ENCODE measurements around the gene TLE3.
"Not testable (repeated sequence)": the region's sequence is repeated elsewhere in the genome, so short reads cannot be mapped to it uniquely, and the experiment has no call there.

TLE3 gene

GRCh38 chr15:70126362-70126761 lies 28.6 kb upstream of the TLE3 start:
- DNase-seq = no peak

- DNase-seq = no peak
These were observed 27.9 kb upstream of the TLE3 start for GRCh38 chr15:70125605-70126004.

GRCh38 chr15:70121624-70122302 lies 24.0 kb upstream of the TLE3 start:
- no peak for DNase-seq

DNA sequence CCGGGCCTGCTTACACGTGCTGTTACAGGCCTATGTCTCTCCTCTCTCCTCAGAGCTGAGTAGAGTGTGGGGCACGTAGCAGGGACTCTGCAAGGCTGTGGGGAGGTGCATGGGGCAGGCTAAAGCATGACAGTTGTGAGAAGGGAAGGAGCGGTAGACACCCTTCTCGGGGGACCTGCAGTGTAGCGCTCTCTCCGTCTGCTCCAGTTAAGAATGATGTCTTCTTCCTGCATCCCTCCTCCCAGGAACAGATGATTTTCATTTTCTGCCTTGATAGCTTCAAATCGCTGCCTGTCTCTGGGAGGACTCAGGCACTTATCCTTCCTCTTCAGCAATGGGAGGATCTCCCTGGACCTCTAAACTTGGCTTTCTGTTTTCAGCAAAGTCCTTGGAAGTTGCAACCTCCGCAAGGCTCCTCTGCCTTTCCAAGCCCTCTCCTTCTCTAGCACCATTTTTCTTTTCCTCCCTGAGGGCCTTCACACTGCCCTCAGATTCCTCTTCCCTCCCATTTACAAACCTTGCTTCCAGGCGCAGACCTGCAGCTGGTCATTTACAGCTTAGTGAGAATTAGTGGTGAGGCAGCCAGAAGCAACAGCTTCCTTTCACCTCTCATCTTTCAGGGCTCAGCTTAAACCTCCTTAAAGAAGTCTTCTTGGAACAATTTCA lies 23.4 kb upstream of the TLE3 start:
- no peak for DNase-seq

DNA sequence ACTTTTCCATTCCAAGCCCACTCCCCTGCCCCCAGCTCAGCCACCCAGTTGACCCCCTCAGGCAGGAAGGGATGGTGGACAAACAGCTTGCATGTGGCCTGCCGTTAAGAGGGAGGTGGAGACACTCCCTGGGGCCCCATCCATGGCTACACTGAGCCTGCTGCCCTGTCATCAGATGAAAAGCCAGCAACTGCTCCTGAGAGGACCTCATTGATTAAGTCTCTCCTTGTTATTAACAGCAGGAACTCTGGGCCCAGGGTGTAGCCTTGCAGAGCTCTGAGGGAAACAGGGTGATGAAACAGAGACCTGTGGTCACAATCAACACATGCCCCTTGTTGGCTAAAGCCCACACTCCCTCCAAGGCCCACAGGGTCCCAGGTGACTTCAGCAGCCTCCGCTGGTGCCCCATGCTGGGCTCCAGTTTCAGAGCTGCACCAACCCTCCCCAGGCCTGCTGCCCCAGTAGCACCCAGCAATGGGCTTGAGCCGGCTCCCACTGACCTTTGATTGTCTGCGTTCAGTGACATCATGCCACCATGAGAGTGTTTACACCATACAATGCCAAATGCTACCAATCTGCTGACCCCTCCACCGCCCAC lies 22.3 kb upstream of the TLE3 start:
- DNase-seq = no peak

GRCh38 chr15:70118599-70118998 lies 20.9 kb upstream of the TLE3 start:
- no peak for DNase-seq

DNA sequence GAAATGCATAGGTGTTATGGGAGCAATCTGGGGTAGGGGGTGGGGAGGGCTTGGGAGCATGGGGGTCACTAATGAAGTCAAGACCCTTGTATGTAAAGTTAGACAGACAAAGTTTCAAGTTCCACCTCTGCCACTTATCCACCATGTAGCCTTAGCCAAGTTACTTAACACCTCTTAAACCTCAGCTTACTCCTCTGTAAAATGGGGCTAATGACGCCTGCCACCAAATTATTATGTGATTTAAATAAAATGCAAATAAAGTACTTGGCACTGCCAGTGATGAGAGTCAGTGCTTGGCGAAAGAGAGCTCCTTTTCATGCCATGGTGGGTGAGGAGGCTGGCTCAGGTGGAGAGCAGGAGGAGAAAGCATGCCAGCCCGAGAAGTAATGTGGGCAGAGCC lies 18.6 kb upstream of the TLE3 start:
- DNase-seq = no peak

- no peak for DNase-seq
These were observed 16.5 kb upstream of the TLE3 start for GRCh38 chr15:70114221-70114620.

GRCh38 chr15:70113304-70113700 lies 15.6 kb upstream of the TLE3 start:
- DNase-seq = no peak

DNA sequence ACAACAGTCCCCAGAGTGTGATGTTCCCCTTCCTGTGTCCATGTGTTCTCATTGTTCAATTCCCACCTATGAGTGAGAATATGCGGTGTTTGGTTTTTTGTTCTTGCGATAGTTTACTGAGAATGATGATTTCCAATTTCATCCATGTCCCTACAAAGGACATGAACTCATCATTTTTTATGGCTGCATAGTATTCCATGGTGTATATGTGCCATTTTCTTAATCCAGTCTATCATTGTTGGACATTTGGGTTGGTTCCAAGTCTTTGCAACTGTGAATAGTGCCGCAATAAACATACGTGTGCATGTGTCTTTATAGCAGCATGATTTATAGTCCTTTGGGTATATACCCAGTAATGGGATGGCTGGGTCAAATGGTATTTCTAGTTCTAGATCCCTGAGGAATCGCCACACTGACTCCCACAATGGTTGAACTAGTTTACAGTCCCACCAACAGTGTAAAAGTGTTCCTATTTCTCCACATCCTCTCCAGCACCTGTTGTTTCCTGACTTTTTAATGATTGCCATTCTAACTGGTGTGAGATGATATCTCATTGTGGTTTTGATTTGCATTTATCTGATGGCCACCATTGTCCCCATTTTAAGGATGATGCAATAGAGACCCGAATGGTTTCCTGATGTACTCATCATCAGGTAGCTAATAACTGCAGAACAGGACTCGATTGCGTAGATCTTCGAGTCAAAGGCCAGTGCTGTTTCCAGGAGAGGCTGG lies 15.0 kb upstream of the TLE3 start:
- not testable (repeated sequence) for DNase-seq

DNA sequence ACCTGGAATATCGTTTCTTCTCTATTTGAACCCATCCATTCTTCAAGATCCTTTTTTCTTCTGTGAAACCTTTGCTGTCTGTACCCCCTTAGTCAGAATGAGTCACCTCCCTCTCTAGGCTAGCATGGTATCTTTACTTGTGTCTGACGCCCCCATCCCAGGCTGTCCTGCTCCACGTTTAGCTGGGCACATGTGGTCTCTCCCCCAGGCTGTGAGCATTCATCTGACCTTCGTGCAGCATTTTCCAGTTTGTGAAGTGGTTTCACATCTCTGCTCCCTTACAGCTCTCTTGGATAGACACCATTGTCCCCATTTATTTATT lies 14.3 kb upstream of the TLE3 start:
- no peak for DNase-seq

GRCh38 chr15:70111203-70112073 lies 13.7 kb upstream of the TLE3 start:
- peak in 49 of 56 donors; percentile 26 to 86 (median 63) for DNase-seq

- DNase-seq = no peak
These were observed 12.3 kb upstream of the TLE3 start for GRCh38 chr15:70109978-70110377.

GRCh38 chr15:70109531-70109930 lies 11.8 kb upstream of the TLE3 start:
- DNase-seq = no peak

DNA sequence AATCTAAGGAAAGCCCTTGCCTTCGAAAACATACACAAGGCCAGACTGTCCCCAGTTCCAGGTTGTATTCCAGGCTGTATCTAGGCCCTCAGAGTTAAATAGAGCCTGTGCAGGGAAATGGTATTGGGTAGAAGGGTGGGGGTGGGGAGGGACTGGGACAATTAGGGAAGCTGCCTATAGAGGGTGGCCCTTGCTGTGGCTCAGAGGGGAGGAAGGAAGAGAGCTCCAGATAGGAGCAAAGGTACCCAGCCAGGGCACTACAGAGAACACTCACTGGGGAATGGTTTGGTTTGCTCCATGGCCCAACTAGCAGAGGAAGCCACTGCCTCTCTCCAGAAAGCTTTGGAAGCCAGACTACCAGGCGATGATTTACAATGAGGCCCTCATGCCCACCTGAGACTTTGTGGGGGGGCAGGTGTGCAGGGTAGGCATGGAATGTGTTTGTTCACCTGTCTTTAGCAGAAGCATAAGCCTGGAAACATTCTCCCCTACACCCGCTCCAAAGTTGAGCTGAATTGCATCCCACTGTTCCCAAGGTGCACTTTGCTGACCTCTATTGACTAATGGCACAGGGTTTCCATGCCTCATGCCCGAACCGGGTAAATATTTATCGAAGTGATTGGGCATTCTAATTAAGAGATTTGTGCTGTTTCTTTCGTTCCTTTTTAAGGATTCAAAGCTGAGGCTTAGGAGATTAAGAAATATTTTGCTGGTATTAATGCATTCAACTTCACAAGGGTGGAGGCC lies 6.3 kb upstream of the TLE3 start:
- no peak for DNase-seq

- no peak for DNase-seq
These were observed 5.1 kb upstream of the TLE3 start for GRCh38 chr15:70102827-70103226.

- DNase-seq = peak in 5 of 56 donors; percentile 5 to 32 (median 15)
These were observed 3.9 kb upstream of the TLE3 start for GRCh38 chr15:70101459-70102113.

- peak in 4 of 56 donors; percentile 15 to 38 (median 26) for DNase-seq
These were observed 3.0 kb upstream of the TLE3 start for GRCh38 chr15:70100474-70101341.

- DNase-seq = no peak
These were observed 2.3 kb upstream of the TLE3 start for GRCh38 chr15:70099967-70100473.
